CD4-positive, alpha-beta T cell treated with Interleukin-15 for 4 hours (primary cell): Measurements from ENCODE around the gene ENTPD7.
"Not testable (repeated sequence)": the region's sequence is repeated elsewhere in the genome, so short reads cannot be mapped to it uniquely, and the experiment has no call there.

Experiments used
- DNase-seq: peaks from one replicate; pipeline ENCODE4 v3.0.0-alpha.2; 2020; ENCODE audit warnings: low spot score

Gene ENTPD7

GRCh38 chr10:99689461-99689860 is 30.2 kb downstream of the ENTPD7 start:
- DNase-seq, result no peak

- no peak for DNase-seq
Measured at GRCh38 chr10:99693933-99694583, 34.7 kb downstream of the ENTPD7 start.

- no peak for DNase-seq
Measured at GRCh38 chr10:99695761-99696160, 36.5 kb downstream of the ENTPD7 start.

GRCh38 chr10:99698504-99699080 is 39.3 kb downstream of the ENTPD7 start:
- no peak for DNase-seq

GRCh38 chr10:99700649-99701048 is 41.3 kb downstream of the ENTPD7 start:
- no peak for DNase-seq

GRCh38 chr10:99708428-99709012 is 49.2 kb downstream of the ENTPD7 start:
- no peak for DNase-seq

GRCh38 chr10:99709480-99710229 is 50.3 kb downstream of the ENTPD7 start:
- no peak for DNase-seq

GRCh38 chr10:99711129-99711719 is 51.9 kb downstream of the ENTPD7 start:
- DNase-seq, result peak; percentile 27

- no peak for DNase-seq
Measured at GRCh38 chr10:99714446-99714845, 55.1 kb downstream of the ENTPD7 start.

- DNase-seq, result no peak
Measured at GRCh38 chr10:99720387-99720786, 61.1 kb downstream of the ENTPD7 start.

- DNase-seq, result no peak
Measured at GRCh38 chr10:99730026-99730425, 70.7 kb downstream of the ENTPD7 start.

GRCh38 chr10:99731306-99732032 is 72.2 kb downstream of the ENTPD7 start:
- no peak for DNase-seq

- peak; percentile 95 for DNase-seq
Measured at GRCh38 chr10:99732033-99732842, 72.9 kb downstream of the ENTPD7 start, which contains the start of the genes COX15 and CUTC. Gene COX15, minus strand, starts transcription at chr10:99732127. Its CDS starts 78 bp downstream, at chr10:99732049. Gene CUTC, plus strand, starts transcription at chr10:99732234. Its CDS starts 115 bp downstream, at chr10:99732349.

- no peak for DNase-seq
Measured at GRCh38 chr10:99733366-99733765, 74.1 kb downstream of the ENTPD7 start.

GRCh38 chr10:99734111-99734510 is 74.8 kb downstream of the ENTPD7 start:
- not testable (repeated sequence) for DNase-seq

- DNase-seq, result no peak
Measured at GRCh38 chr10:99740260-99740659, 81.0 kb downstream of the ENTPD7 start.

- DNase-seq, result no peak
Measured at GRCh38 chr10:99740933-99741559, 81.7 kb downstream of the ENTPD7 start.

GRCh38 chr10:99742254-99742653 is 82.9 kb downstream of the ENTPD7 start:
- DNase-seq, result no peak

- DNase-seq, result no peak
Measured at GRCh38 chr10:99742701-99743100, 83.4 kb downstream of the ENTPD7 start.

GRCh38 chr10:99743841-99744240 is 84.5 kb downstream of the ENTPD7 start:
- DNase-seq, result no peak
